OCI-LY7 (cell line): ENCODE data around the gene SLC5A5.

Source experiments
- EZH2phosphoT487 ChIP-seq: fragments of 200-600 bp; sonication (generic); IDR thresholded peaks from 2 replicates; pipeline ENCODE4 v1.6.1; 2018; ENCODE audit warnings: low read depth, borderline replicate concordance, mild to moderate bottlenecking, mixed run types, antibody characterized with exemption, low read length, moderate library complexity, mixed read lengths
- TF ChIP-seq, protein P1 (sequence below): fragments of 200-600 bp; sonication (generic); conservative IDR thresholded peaks from 2 replicates; pipeline ENCODE4 v1.5.1; 2014; ENCODE audit warnings: mild to moderate bottlenecking, antibody characterized with exemption, low read length, moderate library complexity, mixed read lengths

DNA sequence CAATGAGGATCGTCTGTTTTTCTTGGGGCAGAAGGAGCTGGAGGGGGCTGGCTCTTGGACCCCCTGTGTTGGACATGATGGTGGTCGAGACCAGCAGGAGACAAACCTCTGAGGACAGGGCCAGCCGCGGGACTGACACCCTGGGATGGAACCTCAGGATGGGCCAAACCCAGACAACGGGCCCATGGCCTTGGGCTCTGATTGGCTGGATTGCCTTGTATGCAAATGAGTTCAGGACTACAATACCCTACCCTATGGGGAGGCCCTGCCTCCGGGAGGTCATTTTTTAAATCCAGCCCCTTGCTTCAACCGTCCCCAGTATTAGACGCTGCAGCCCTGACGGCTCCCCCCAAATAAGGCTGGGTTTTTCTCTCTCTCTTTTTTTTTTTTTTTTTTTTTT is 22.0 kb downstream of the SLC5A5 start:
- TF ChIP-seq, protein P1, sequence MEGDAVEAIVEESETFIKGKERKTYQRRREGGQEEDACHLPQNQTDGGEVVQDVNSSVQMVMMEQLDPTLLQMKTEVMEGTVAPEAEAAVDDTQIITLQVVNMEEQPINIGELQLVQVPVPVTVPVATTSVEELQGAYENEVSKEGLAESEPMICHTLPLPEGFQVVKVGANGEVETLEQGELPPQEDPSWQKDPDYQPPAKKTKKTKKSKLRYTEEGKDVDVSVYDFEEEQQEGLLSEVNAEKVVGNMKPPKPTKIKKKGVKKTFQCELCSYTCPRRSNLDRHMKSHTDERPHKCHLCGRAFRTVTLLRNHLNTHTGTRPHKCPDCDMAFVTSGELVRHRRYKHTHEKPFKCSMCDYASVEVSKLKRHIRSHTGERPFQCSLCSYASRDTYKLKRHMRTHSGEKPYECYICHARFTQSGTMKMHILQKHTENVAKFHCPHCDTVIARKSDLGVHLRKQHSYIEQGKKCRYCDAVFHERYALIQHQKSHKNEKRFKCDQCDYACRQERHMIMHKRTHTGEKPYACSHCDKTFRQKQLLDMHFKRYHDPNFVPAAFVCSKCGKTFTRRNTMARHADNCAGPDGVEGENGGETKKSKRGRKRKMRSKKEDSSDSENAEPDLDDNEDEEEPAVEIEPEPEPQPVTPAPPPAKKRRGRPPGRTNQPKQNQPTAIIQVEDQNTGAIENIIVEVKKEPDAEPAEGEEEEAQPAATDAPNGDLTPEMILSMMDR: no peak
- TF ChIP-seq EZH2phosphoT487: no peak
